Measurements from ENCODE around the gene INPP5K. TPM values are rescaled to one million over a fixed set of nuclear protein-coding genes. Genes with fewer than 3 reads are reported as not detected.

INPP5K gene
- total and polyA plus RNA-seq, 9 donors = 13.8 to 31.5 (median 24.5) TPM

DNA sequence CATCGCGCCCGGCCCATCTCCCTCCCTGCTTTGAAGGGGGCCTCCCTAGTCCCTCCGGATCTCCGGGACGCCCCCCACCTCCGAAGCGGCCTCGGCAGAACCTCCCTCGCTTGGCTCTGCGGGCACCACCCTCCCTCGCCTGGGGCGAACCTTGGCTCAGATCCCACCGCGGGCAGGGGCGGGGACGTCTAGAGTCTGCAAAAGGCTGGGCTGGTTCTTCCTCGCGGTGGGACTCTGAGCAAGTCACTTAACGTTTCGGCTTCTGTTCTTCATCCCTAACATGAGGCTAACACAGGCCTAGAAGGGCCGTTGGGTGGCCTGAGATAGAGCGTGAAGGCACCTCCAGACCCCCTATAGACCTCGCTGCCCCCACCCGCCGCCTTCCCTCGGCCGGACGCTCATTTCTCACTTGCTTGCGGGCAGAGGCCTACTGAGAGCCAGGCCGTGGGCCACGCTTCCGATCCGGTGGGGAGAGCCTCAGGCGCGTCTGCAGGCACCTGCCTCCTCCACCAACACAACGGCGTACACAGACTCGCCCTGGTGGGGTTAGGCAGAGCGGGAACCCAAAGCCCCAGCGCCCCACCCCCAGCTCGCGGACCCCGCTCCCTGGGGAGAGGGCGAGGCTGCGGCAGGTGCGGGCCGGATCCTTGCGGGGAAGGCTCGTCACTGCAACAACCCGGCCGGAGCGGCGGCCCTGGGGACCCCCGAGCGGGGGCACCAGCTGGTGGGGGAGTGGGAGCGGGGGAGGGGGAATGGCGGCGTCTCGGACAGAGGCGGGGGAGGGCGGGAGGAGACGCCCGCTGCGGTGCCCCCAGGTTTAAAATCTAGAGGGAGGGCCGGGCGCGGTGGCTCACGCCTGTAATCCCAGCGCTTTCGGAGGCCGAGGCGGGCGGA is 29.4 kb downstream of the INPP5K start:
- peak overlapping the region; percentile 96 for H3K27ac ChIP-seq (ENCODE audit: low read length)
- H3K4me1 ChIP-seq (ENCODE audit: control insufficient read depth, insufficient read depth, low read length) = peaks cover 62% of the 10 kb centered on the region
- H3K9me3 ChIP-seq (replicated peaks; ENCODE audit: control insufficient read depth, low read depth, low read length) = no peaks in the 10 kb centered on the region
- no peaks in the 10 kb centered on the region for H3K27me3 ChIP-seq (ENCODE audit: control insufficient read depth, insufficient read depth, low read length)
- 12% methylated on average over 40 of the region's 74 CpGs for WGBS (ENCODE audit: insufficient coverage)
- peak overlapping the region; percentile 53 for H3K4me3 ChIP-seq (ENCODE audit: low read length)
- DNase-seq = peak; percentile 76
- peaks cover 16% of the 10 kb centered on the region for H3K36me3 ChIP-seq (ENCODE audit: control insufficient read depth, insufficient read depth, low read length)

DNA sequence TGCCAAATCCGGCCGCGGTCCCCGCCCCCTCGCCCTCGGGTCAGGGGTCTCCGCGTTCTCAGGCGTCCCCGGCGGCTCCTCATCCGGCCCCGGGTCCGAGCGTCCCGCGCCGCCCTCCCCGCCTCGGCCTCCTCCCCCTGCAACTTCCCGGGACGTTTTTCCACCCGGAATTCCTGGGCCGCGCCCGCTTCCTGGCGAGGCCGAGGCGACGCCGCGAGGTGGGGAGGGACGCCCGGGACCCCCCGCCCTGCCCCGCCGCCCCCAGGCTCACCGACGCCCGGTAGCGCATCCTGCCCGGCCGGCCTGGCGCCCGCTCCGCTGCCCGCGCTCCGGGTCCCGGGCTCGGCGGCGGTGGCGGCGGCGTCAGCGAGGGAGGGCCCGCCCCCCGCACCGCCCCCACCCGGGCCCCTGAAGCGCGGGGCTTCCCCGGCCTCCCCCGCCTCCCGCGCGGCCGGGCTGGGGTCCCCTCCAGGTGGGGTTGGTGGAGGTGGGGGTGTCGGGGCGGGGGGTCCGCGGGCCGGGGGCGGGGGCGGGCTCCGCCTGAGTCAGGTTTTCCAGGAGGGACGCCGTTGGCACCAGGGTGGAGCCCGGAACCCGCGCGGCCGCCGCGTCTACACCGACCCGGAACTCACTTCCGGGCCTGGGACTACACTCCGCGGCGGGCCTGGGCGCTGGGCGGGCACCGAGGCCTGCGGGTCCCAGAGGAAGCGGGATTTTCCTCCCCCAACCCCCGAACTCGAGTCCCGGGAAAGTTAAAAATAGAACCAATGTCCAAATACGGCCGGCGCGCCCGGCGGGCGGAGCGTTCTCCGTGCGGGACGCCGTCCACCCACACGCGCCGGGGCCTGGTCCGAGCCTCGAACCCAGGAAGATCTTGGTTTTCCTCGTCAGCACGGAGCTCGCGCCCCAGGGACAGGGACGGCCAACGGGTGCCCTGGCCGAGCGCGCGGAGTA is 30.7 kb downstream of the INPP5K start:
- peak; percentile 82 for DNase-seq
- peak overlapping the region; percentile 61 for H3K4me3 ChIP-seq (ENCODE audit: low read length)
- H3K4me1 ChIP-seq (ENCODE audit: control insufficient read depth, insufficient read depth, low read length) = peaks cover 57% of the 10 kb centered on the region
- H3K27me3 ChIP-seq (ENCODE audit: control insufficient read depth, insufficient read depth, low read length) = no peaks in the 10 kb centered on the region
- no peaks in the 10 kb centered on the region for H3K9me3 ChIP-seq (replicated peaks; ENCODE audit: control insufficient read depth, low read depth, low read length)
- H3K36me3 ChIP-seq (ENCODE audit: control insufficient read depth, insufficient read depth, low read length) = peaks cover 29% of the 10 kb centered on the region
- WGBS (ENCODE audit: insufficient coverage) = 1% methylated on average over 86 of the region's 127 CpGs
- H3K27ac ChIP-seq (ENCODE audit: low read length) = peak overlapping the region; percentile 96

DNA sequence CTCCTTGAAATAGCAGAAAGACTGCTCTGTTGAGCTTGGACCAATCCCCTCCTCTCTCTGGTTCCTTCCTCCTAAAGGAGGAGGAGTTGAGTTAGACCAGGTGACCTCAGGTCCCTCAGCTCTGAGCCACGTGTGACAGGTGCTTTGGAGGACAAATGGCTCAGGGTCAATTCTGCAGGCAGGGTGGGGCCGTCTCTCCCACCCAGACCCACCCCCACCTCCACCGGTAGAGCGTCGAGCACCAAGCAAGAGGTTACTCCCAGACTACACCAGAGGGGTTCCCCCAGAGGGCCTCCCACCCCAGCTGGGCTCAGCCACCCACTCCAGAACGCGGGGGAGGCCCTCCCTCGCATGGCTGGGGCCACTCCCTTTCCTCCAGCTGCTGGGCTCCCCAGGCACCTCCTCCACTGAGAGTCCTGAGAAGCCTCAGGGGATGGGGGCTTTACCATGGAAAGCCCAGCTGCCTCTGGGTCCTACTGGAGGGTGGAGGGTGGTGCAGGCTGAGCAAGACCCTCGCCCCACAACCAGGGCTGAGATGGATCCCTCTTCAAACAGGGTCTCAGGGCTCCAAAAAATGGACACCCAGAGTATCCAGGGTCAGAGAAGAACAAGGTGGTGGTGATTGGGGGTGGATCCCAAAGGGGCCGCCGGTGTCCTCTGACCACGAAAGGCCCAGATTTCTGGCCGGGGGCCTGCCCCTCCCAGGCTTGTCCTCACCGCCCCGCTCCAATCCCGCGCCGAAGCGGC is 31.6 kb downstream of the INPP5K start:
- Histone ChIP-seq H3K4me1 (ENCODE audit: control insufficient read depth, insufficient read depth, low read length) (peaks cover 49% of the 10 kb centered on the region), H3K27me3 (ENCODE audit: control insufficient read depth, insufficient read depth, low read length) (no peaks in the 10 kb centered on the region), H3K27ac (ENCODE audit: low read length) (peak overlapping the region; percentile 90), H3K9me3 (replicated peaks; ENCODE audit: control insufficient read depth, low read depth, low read length) (no peaks in the 10 kb centered on the region), H3K36me3 (ENCODE audit: control insufficient read depth, insufficient read depth, low read length) (peaks cover 34% of the 10 kb centered on the region), H3K4me3 (ENCODE audit: low read length) (peak overlapping the region; percentile 56)
- peak; percentile 65 for DNase-seq
- 1% methylated on average over 10 of the region's 19 CpGs for WGBS (ENCODE audit: insufficient coverage)

DNA sequence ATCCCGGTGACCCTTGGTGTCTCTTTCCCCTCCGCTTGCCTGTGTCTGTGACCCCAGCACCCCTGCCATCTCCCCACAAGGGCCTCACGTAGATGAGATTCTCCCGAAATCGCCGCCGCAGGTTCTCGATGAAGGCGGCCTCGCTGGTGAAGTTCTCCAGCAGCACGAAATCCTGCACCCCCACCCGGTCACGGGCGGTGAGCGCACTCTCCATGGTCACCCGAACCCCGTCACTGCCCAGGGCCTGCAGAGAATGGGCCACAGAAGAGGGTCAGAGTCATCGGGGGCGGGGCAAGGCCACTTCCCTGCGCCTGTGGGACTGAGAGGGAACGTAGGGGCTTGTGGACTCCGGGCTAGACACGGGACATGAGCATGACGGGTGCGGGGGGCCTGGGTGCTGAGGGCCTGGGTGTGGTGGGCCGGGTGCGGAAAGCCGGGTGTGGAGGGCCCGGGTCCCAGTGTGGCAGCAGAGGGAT is 32.3 kb downstream of the INPP5K start:
- H3K4me3 ChIP-seq (ENCODE audit: low read length) = no peak overlapping the region
- no peaks in the 10 kb centered on the region for H3K27me3 ChIP-seq (ENCODE audit: control insufficient read depth, insufficient read depth, low read length)
- WGBS (ENCODE audit: insufficient coverage) = 90% methylated on average over 29 of the region's 29 CpGs
- H3K27ac ChIP-seq (ENCODE audit: low read length) = peak overlapping the region; percentile 62
- no peak for DNase-seq
- H3K9me3 ChIP-seq (replicated peaks; ENCODE audit: control insufficient read depth, low read depth, low read length) = no peaks in the 10 kb centered on the region
- peaks cover 42% of the 10 kb centered on the region for H3K4me1 ChIP-seq (ENCODE audit: control insufficient read depth, insufficient read depth, low read length)
- peaks cover 36% of the 10 kb centered on the region for H3K36me3 ChIP-seq (ENCODE audit: control insufficient read depth, insufficient read depth, low read length)

DNA sequence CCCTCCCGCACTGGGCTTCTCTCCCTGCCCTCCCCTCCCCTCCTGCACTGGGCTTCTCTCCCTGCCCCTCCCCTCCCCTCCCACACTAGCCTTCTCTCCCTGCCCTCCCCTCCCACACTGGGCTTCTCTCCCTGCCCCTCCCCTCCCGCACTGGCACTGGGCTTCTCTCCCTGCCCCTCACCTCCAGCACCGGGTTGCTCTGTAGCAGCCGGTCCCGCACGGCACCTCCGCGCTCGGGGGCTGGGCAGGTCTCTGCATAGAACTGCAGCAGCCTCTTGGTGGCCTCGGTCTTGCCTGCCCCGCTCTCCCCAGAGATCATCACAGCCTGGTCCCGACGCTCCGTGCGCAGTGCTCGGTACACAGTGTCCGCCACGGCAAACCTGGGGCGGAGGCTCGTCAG is 33.7 kb downstream of the INPP5K start:
- Histone ChIP-seq H3K27ac (ENCODE audit: low read length) (no peak overlapping the region), H3K4me3 (ENCODE audit: low read length) (no peak overlapping the region), H3K4me1 (ENCODE audit: control insufficient read depth, insufficient read depth, low read length) (peaks cover 30% of the 10 kb centered on the region), H3K36me3 (ENCODE audit: control insufficient read depth, insufficient read depth, low read length) (peaks cover 50% of the 10 kb centered on the region), H3K27me3 (ENCODE audit: control insufficient read depth, insufficient read depth, low read length) (no peaks in the 10 kb centered on the region), H3K9me3 (replicated peaks; ENCODE audit: control insufficient read depth, low read depth, low read length) (no peaks in the 10 kb centered on the region)
- 78% methylated on average over 19 of the region's 20 CpGs for WGBS (ENCODE audit: insufficient coverage)
- DNase-seq = no peak

DNA sequence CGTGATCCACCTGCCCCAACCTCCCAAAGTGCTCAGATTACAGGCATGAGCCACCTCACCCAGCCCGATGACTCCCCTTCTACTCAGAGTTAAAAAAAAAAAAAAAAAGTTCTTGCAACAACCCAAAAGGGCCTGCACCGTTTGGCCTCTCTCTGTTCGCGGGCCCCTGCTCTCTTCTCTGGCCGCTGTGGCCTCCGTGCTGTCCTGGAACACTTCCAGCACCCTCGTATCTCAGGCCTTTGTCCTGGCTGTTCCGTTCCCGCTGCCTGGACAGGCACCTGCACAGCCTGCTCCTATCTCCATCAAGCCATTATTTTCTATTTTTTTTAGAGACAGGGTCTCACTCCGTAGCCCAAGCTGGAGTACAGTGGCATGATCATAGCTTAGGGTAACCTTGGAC is 34.7 kb downstream of the INPP5K start:
- peaks cover 59% of the 10 kb centered on the region for H3K36me3 ChIP-seq (ENCODE audit: control insufficient read depth, insufficient read depth, low read length)
- no peak overlapping the region for H3K4me3 ChIP-seq (ENCODE audit: low read length)
- no peak overlapping the region for H3K27ac ChIP-seq (ENCODE audit: low read length)
- H3K9me3 ChIP-seq (replicated peaks; ENCODE audit: control insufficient read depth, low read depth, low read length) = no peaks in the 10 kb centered on the region
- DNase-seq = no peak
- H3K4me1 ChIP-seq (ENCODE audit: control insufficient read depth, insufficient read depth, low read length) = peaks cover 21% of the 10 kb centered on the region
- H3K27me3 ChIP-seq (ENCODE audit: control insufficient read depth, insufficient read depth, low read length) = no peaks in the 10 kb centered on the region
- 78% methylated on average over 8 of the region's 11 CpGs for WGBS (ENCODE audit: insufficient coverage)

DNA sequence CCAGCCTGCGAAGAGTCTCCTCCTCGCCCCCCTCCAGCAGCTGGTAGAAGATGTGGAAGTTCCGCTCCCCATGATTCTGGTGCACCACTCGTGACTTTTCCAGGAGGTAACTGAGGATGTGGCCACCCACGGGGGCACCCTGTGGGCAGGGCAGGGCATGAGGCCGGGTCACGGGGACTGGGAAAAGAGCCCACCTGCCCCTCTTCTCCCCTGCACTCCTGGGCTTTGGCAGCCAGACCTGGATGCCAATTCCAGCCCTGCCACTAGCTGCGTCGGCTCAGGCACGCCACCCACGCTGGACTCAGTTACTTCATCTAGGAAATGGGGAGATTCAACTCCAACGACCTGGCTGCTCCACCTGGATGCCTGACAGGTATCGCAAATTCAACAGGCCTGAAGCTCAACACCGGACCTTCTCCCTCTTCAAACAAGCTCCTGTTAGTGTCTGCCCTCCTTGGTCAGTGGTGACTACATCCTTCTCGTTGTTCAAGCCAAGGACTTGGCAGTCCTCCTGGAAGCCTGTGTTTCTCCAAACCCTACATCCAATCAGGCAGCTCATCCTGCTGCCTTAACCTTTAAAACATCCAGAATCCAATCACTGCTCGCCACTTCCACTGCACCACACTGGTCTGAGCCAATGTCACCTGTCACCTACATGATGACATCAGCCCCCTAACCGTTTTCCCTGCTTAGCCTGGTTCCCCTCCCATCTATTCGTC is 35.5 kb downstream of the INPP5K start:
- no peak for DNase-seq
- WGBS (ENCODE audit: insufficient coverage) = 86% methylated on average over 16 of the region's 18 CpGs
- Histone ChIP-seq H3K27ac (ENCODE audit: low read length) (no peak overlapping the region), H3K4me3 (ENCODE audit: low read length) (no peak overlapping the region), H3K27me3 (ENCODE audit: control insufficient read depth, insufficient read depth, low read length) (no peaks in the 10 kb centered on the region), H3K36me3 (ENCODE audit: control insufficient read depth, insufficient read depth, low read length) (peaks cover 65% of the 10 kb centered on the region), H3K4me1 (ENCODE audit: control insufficient read depth, insufficient read depth, low read length) (peaks cover 13% of the 10 kb centered on the region), H3K9me3 (replicated peaks; ENCODE audit: control insufficient read depth, low read depth, low read length) (no peaks in the 10 kb centered on the region)

DNA sequence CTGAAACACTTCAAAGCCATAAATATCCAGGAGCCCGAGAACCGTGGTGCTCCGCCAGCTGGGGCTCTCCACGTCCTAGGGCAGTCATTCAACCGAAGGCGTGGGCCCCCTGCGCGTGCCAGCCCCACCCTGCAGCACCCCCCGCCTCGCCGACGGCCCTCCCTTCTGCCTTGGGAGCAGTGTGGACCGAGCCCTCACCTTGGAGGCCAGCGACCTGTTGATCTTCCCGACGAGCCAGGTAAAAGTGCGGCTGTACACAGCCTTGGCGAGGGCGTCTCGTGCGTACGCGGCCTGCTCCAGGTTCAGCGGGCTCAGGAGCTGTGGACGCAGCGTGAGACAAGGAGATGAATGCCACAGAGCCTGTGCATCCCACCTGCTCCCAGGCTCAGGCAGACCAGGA is 38.0 kb downstream of the INPP5K start:
- H3K9me3 ChIP-seq (replicated peaks; ENCODE audit: control insufficient read depth, low read depth, low read length) = no peaks in the 10 kb centered on the region
- H3K36me3 ChIP-seq (ENCODE audit: control insufficient read depth, insufficient read depth, low read length) = peaks cover 82% of the 10 kb centered on the region
- no peak overlapping the region for H3K27ac ChIP-seq (ENCODE audit: low read length)
- no peak overlapping the region for H3K4me3 ChIP-seq (ENCODE audit: low read length)
- no peaks in the 10 kb centered on the region for H3K27me3 ChIP-seq (ENCODE audit: control insufficient read depth, insufficient read depth, low read length)
- no peak for DNase-seq
- no peaks in the 10 kb centered on the region for H3K4me1 ChIP-seq (ENCODE audit: control insufficient read depth, insufficient read depth, low read length)
- WGBS (ENCODE audit: insufficient coverage) = 89% methylated on average over 26 of the region's 26 CpGs

DNA sequence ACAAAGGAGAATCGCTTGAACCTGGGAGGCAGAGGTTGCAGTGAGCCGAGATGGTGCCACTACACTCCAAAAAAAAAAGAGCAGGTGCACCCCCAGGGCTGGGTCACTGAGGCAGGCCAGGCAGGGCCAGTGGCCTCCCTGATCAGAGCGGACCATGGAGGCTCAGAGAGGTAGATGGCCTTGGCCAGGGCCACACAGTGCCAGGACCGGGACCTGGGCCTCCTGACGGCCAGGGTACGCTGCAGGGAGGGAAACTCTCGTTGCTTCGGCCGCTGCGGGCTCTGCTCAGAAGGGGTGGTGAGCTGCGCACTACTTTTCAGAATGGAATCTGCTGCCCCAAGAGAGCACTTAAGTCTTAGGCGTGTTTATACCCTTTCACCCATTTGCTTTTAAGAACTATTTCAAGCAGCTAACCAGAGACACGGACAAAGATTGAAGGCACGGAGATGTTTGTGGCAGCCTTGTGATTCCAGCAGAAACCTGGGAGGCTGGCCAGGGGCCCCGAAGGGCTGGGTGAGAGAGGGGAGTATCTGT is 41.0 kb downstream of the INPP5K start:
- Histone ChIP-seq H3K9me3 (replicated peaks; ENCODE audit: control insufficient read depth, low read depth, low read length) (no peaks in the 10 kb centered on the region), H3K4me1 (ENCODE audit: control insufficient read depth, insufficient read depth, low read length) (no peaks in the 10 kb centered on the region), H3K27ac (ENCODE audit: low read length) (no peak overlapping the region), H3K4me3 (ENCODE audit: low read length) (no peak overlapping the region), H3K36me3 (ENCODE audit: control insufficient read depth, insufficient read depth, low read length) (peaks cover 81% of the 10 kb centered on the region), H3K27me3 (ENCODE audit: control insufficient read depth, insufficient read depth, low read length) (no peaks in the 10 kb centered on the region)
- no peak for DNase-seq
- 85% methylated on average over 8 of the region's 15 CpGs for WGBS (ENCODE audit: insufficient coverage)
